PC-9 (cell line): ENCODE measurements around the gene DNAJC15.

Source experiments
- CTCF ChIP-seq: fragments of 200-600 bp; sonication (generic); conservative IDR thresholded peaks from 2 replicates; pipeline ENCODE4 v1.6.1; 2017; ENCODE audit warnings: mixed run types, antibody characterized with exemption, mild to moderate bottlenecking, moderate library complexity
- EZH2 ChIP-seq: fragments of 200-600 bp; sonication (generic); IDR thresholded peaks from 2 replicates; pipeline ENCODE4 v1.8.0; 2017; ENCODE audit warnings: antibody characterized with exemption, low read depth

DNA sequence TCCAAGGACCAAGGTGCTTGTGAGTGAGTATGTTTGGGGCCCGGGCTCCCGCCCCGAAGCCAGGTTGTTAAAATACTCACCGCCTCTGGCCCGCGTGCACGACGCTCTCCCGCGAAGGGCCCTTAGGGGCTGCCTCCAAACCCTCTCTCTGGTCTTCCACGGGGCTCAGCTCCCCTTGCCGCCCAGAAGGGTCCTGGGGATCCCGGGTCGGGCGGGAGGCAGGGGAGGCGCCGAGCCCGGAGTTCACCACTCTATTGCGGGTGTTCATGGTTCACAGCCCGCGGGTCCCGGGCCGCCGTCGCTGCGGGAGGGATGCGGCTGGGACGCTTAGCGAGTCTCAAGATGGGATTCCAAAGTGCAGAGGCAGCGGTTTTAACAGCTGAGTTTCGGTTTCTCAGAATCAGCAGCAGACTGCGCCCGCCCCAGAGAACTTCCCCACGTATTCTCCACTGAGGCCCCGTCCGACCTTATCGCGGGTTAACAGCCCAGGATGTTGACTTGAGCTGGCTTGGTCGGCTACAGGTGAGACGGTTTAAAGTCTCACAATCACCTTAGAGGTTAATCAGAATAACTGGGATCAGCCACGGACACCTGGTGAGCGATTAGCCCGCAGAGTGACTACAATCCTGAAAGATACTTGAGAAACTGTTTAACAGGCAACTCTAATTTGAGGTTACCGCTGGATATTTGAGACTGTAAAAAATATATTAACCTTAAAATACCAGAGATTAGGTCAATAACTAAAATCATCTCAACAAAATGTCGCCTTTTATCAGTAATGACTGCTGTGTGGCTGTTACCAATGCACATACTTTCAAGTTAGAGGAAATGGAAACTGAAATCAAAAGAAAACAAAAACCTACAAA, 31.3 kb upstream of the DNAJC15 start, which contains the start of gene EPSTI1:
- TF ChIP-seq EZH2 = no peak
- TF ChIP-seq CTCF = no peak
